HepG2 (cell line): Measurements from ENCODE around the gene UQCRC2. TPM values are rescaled to one million over a fixed set of nuclear protein-coding genes. Genes with fewer than 3 reads are reported as not detected.

Experiments
- CBX2 ChIP-seq, 2 experiments: fragments of 200-600 bp in 1 of 2; sonication (generic); formaldehyde crosslinking in 1 of 2; IDR thresholded peaks; 2 replicates each; pipeline versions ENCODE4 v1.7.0 to v1.8.1; 2018 to 2022; ENCODE audit warnings: low read depth in 2 of 2, low read length in 1 of 2, mild to moderate bottlenecking in 1 of 2, missing genetic modification reagents in 1 of 2
- DNMT3B ChIP-seq: conservative IDR thresholded peaks from 2 replicates; pipeline ENCODE4 v1.6.1; 2016; ENCODE audit warnings: missing biosample characterization, control low read depth
- HNRNPLL ChIP-seq: fragments of 200-400 bp; formaldehyde crosslinking; IDR thresholded peaks from 2 replicates; pipeline ENCODE4 v1.6.1; 2017; ENCODE audit warnings: mild to moderate bottlenecking, low read depth, low read length; ENCODE audit not compliant: poor library complexity, severe bottlenecking
- KAT2B ChIP-seq: fragments of 150-350 bp; IDR thresholded peaks from 2 replicates; pipeline ENCODE4 v1.6.1; 2014; ENCODE audit warnings: low read depth, low read length, borderline replicate concordance
- KAT7 ChIP-seq: IDR thresholded peaks from 2 replicates; pipeline ENCODE4 v1.6.1; 2018; ENCODE audit warnings: borderline replicate concordance, missing compliant biosample characterization
- MED13 ChIP-seq: sonication (generic); formaldehyde crosslinking; IDR thresholded peaks from 2 replicates; pipeline ENCODE4 v1.5.0; 2020; ENCODE audit warnings: missing genetic modification reagents
- POGZ ChIP-seq: sonication (generic); formaldehyde crosslinking; IDR thresholded peaks from 2 replicates; pipeline ENCODE4 v1.4.0; 2020; ENCODE audit warnings: mild to moderate bottlenecking, missing genetic modification reagents
- RFXAP ChIP-seq: sonication (generic); formaldehyde crosslinking; IDR thresholded peaks from 2 replicates; pipeline ENCODE4 v1.4.0; 2020; ENCODE audit warnings: missing genetic modification reagents, borderline replicate concordance
- SMARCE1 ChIP-seq: fragments of 450-650 bp; IDR thresholded peaks from 2 replicates; pipeline ENCODE4 v1.6.1; 2017; ENCODE audit warnings: borderline replicate concordance
- THAP11 ChIP-seq: IDR thresholded peaks from 2 replicates; pipeline ENCODE4 v1.6.1; 2016; ENCODE audit warnings: missing biosample characterization, missing genetic modification reagents
- U2AF2 ChIP-seq: fragments of 200-400 bp; formaldehyde crosslinking; IDR thresholded peaks from 2 replicates; pipeline ENCODE4 v1.6.1; 2017; ENCODE audit warnings: low read depth, mild to moderate bottlenecking, low read length
- ZMYM4 ChIP-seq: sonication (generic); formaldehyde crosslinking; IDR thresholded peaks from 2 replicates; pipeline ENCODE4 v1.8.1; 2023; ENCODE audit warnings: mild to moderate bottlenecking, missing genetic modification reagents
- ZNF205 ChIP-seq: IDR thresholded peaks from 2 replicates; pipeline ENCODE4 v1.6.1; 2018; ENCODE audit warnings: missing biosample characterization, missing genetic modification reagents
- ZNF644 ChIP-seq: IDR thresholded peaks from 2 replicates; pipeline ENCODE4 v1.6.1; 2016; ENCODE audit warnings: low read depth
- ZSCAN30 ChIP-seq: sonication (generic); formaldehyde crosslinking; IDR thresholded peaks from 2 replicates; pipeline ENCODE4 v1.5.0; 2020; ENCODE audit warnings: mild to moderate bottlenecking, missing genetic modification reagents
- polyA plus RNA-seq, 8 experiments: library from polyadenylated mRNA; depleted of rRNA in 3 of 8; stranded (reverse) in 7 of 8; unstranded in 1 of 8; fragments of >200 nt; fragmentation: Illumina TruSeq in 4 of 8; extraction: Trizol in 4 of 8; gene quantifications; 2 replicates each; pipeline versions ENCODE4 v1.2.1 to v1.2.3, GENCODE V29; 2011 to 2016; ENCODE audit warnings: low read depth in 4 of 8, missing spikeins in 1 of 8, mixed read lengths in 1 of 8; ENCODE audit not compliant: insufficient read depth in 1 of 8
- total RNA-seq, 5 experiments: library from RNA; depleted of rRNA; stranded (reverse); fragments of >200 nt; fragmentation: Illumina TruSeq; extraction: Trizol; gene quantifications; 2 replicates each; pipeline ENCODE4 v1.2.3, GENCODE V29; 2016; ENCODE audit warnings: low read depth in 1 of 5
- TF ChIP-seq, protein P1 (sequence below): sonication (generic); formaldehyde crosslinking; IDR thresholded peaks from 2 replicates; pipeline ENCODE4 v1.5.0; 2020; ENCODE audit warnings: mild to moderate bottlenecking, missing genetic modification reagents, borderline replicate concordance
- TF ChIP-seq, protein P2 (sequence below): sonication (generic); formaldehyde crosslinking; IDR thresholded peaks from 2 replicates; pipeline ENCODE4 v1.4.0; 2020; ENCODE audit warnings: mild to moderate bottlenecking, missing genetic modification reagents, borderline replicate concordance
- TF ChIP-seq, protein P3 (sequence below): sonication (generic); formaldehyde crosslinking; IDR thresholded peaks from 2 replicates; pipeline ENCODE4 v1.4.0; 2020; ENCODE audit warnings: mild to moderate bottlenecking, missing genetic modification reagents
- TF ChIP-seq, protein P4 (sequence below): IDR thresholded peaks from 2 replicates; pipeline ENCODE4 v1.6.1; 2016
- TF ChIP-seq, protein P5 (sequence below): sonication (generic); formaldehyde crosslinking; IDR thresholded peaks from 2 replicates; pipeline ENCODE4 v1.5.1; 2020; ENCODE audit warnings: mild to moderate bottlenecking, moderate library complexity, missing genetic modification reagents

UQCRC2 gene
- total and polyA plus RNA-seq, 2 of the 13 experiments (the other 11 are each of a cell fraction or from before 2014, with no cell fraction given) = 442 to 536 TPM

DNA sequence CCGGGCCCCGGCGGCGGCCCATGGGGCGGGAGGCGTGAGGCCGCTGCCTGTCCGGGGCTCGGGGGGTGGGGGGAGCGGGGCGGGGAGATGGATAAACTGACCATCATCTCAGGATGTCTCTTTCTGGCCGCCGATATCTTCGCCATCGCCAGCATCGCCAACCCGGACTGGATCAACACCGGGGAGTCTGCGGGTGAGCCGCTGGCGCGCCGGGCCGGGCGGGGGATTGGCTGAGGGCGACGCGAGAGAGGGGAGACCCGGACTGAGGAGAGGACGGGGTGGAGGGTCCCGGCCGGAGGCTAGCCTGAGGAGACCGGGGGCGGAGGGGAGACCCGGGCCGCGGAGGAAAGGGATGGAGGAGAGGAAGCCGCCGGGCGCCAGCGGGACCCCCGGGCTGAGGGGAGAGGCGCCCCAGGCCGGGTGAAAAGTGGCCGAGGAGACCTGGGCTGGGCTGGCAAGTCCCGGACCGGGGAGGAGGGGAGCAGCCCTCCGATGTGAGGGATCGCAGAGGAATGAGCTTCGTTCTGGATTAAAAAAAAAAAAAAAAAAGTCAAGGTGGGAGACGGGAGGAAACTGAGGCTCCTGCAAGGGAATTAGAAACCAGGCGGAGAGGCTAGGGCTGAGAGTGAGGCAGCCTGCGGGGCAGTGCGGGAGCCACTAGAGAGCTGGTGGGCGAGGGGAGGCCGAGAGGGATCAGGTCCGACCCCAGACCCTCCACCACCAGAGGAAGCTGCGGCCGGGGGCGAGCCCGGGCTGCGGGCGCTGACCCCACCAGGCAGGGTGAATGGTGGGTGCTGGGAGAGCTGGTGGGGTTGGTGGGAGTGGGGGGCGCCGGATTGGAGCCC lies 55.3 kb downstream of the UQCRC2 start (continued):
- TF ChIP-seq, protein P1, sequence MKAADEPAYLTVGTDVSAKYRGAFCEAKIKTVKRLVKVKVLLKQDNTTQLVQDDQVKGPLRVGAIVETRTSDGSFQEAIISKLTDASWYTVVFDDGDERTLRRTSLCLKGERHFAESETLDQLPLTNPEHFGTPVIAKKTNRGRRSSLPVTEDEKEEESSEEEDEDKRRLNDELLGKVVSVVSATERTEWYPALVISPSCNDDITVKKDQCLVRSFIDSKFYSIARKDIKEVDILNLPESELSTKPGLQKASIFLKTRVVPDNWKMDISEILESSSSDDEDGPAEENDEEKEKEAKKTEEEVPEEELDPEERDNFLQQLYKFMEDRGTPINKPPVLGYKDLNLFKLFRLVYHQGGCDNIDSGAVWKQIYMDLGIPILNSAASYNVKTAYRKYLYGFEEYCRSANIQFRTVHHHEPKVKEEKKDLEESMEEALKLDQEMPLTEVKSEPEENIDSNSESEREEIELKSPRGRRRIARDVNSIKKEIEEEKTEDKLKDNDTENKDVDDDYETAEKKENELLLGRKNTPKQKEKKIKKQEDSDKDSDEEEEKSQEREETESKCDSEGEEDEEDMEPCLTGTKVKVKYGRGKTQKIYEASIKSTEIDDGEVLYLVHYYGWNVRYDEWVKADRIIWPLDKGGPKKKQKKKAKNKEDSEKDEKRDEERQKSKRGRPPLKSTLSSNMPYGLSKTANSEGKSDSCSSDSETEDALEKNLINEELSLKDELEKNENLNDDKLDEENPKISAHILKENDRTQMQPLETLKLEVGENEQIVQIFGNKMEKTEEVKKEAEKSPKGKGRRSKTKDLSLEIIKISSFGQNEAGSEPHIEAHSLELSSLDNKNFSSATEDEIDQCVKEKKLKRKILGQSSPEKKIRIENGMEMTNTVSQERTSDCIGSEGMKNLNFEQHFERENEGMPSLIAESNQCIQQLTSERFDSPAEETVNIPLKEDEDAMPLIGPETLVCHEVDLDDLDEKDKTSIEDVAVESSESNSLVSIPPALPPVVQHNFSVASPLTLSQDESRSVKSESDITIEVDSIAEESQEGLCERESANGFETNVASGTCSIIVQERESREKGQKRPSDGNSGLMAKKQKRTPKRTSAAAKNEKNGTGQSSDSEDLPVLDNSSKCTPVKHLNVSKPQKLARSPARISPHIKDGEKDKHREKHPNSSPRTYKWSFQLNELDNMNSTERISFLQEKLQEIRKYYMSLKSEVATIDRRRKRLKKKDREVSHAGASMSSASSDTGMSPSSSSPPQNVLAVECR (CRISPR knock-in tag) = no peak
- no peak for TF ChIP-seq ZNF205
- TF ChIP-seq, protein P2, sequence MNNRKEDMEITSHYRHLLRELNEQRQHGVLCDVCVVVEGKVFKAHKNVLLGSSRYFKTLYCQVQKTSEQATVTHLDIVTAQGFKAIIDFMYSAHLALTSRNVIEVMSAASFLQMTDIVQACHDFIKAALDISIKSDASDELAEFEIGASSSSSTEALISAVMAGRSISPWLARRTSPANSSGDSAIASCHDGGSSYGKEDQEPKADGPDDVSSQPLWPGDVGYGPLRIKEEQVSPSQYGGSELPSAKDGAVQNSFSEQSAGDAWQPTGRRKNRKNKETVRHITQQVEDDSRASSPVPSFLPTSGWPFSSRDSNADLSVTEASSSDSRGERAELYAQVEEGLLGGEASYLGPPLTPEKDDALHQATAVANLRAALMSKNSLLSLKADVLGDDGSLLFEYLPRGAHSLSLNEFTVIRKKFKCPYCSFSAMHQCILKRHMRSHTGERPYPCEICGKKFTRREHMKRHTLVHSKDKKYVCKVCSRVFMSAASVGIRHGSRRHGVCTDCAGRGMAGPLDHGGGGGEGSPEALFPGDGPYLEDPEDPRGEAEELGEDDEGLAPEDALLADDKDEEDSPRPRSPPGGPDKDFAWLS = no peak
- TF ChIP-seq DNMT3B = no peak
- TF ChIP-seq HNRNPLL = no peak
- no peak for TF ChIP-seq POGZ (CRISPR knock-in tag)
- TF ChIP-seq, protein P3, sequence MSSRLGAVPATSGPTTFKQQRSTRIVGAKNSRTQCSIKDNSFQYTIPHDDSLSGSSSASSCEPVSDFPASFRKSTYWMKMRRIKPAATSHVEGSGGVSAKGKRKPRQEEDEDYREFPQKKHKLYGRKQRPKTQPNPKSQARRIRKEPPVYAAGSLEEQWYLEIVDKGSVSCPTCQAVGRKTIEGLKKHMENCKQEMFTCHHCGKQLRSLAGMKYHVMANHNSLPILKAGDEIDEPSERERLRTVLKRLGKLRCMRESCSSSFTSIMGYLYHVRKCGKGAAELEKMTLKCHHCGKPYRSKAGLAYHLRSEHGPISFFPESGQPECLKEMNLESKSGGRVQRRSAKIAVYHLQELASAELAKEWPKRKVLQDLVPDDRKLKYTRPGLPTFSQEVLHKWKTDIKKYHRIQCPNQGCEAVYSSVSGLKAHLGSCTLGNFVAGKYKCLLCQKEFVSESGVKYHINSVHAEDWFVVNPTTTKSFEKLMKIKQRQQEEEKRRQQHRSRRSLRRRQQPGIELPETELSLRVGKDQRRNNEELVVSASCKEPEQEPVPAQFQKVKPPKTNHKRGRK (CRISPR knock-in tag) = no peak
- no peak for TF ChIP-seq THAP11 (CRISPR knock-in tag)
- no peak for TF ChIP-seq MED13 (CRISPR knock-in tag)
- TF ChIP-seq, protein P4, sequence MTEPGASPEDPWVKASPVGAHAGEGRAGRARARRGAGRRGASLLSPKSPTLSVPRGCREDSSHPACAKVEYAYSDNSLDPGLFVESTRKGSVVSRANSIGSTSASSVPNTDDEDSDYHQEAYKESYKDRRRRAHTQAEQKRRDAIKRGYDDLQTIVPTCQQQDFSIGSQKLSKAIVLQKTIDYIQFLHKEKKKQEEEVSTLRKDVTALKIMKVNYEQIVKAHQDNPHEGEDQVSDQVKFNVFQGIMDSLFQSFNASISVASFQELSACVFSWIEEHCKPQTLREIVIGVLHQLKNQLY = no peak
- no peak for TF ChIP-seq ZNF644 (CRISPR knock-in tag)
- TF ChIP-seq, protein P5, sequence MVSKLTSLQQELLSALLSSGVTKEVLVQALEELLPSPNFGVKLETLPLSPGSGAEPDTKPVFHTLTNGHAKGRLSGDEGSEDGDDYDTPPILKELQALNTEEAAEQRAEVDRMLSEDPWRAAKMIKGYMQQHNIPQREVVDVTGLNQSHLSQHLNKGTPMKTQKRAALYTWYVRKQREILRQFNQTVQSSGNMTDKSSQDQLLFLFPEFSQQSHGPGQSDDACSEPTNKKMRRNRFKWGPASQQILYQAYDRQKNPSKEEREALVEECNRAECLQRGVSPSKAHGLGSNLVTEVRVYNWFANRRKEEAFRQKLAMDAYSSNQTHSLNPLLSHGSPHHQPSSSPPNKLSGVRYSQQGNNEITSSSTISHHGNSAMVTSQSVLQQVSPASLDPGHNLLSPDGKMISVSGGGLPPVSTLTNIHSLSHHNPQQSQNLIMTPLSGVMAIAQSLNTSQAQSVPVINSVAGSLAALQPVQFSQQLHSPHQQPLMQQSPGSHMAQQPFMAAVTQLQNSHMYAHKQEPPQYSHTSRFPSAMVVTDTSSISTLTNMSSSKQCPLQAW (CRISPR knock-in tag) = no peak; the same call in none of the 2 replicates
- no peak for TF ChIP-seq KAT2B
- TF ChIP-seq ZMYM4 = no peak
- TF ChIP-seq ZSCAN30 (CRISPR knock-in tag) = no peak
- TF ChIP-seq SMARCE1 = no peak
- TF ChIP-seq U2AF2 = no peak
- no peak for TF ChIP-seq CBX2 (IDR thresholded peaks at IDR 0.05; ENCODE audit: low read depth, low read length)
- TF ChIP-seq CBX2 (CRISPR knock-in tag; IDR thresholded peaks at IDR 0.05; ENCODE audit: low read depth) = no peak
- 0 out of 2 replicates have a peak, but pooled peaks have one; percentile 25 for TF ChIP-seq KAT7 (CRISPR knock-in tag)
- no peak for TF ChIP-seq RFXAP
